ENCODE data around the gene SPI1.
"Not testable (repeated sequence)": the region's sequence is repeated elsewhere in the genome, so short reads cannot be mapped to it uniquely, and the experiment has no call there.

The SPI1 gene

DNA sequence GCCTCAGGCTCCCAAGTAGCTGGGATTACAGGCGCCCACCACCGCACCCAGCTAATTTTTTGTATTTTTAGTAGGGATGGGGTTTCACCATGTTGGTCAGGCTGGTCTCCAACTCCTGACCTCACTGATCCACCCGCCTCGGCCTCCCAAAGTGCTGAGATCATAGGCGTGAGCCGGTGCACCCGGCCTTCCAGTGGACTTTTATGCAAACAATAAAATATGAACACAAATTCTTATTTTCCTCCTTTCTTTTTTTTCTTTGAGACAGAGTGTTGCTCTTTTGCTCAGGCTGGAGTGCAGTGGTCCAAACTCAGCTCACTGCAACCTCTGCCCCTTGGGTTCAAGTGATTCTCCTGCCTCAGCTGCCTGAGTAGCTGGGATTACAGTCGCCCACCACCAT is 61.8 kb downstream of the SPI1 start:
- DNase-seq, result not testable (repeated sequence)

DNA sequence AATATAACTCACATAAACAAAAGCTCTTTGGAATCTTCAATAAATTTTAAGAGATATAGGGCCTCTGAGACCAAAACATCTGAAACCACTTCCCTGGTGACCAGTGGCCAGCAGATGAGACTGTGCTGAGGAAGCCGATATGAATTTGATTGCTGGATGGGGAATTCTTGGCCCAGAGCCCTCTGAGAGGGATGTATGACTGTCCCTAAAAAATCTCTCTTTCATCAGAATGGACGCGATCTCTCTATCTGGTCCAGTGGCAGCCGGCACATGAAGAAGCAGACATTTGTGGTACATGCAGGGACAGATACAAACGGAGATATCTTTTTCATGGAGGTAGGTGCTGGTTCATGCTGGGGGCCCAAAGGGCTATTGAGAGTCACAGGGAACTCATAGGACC is 63.4 kb downstream of the SPI1 start:
- no peak for DNase-seq

DNA sequence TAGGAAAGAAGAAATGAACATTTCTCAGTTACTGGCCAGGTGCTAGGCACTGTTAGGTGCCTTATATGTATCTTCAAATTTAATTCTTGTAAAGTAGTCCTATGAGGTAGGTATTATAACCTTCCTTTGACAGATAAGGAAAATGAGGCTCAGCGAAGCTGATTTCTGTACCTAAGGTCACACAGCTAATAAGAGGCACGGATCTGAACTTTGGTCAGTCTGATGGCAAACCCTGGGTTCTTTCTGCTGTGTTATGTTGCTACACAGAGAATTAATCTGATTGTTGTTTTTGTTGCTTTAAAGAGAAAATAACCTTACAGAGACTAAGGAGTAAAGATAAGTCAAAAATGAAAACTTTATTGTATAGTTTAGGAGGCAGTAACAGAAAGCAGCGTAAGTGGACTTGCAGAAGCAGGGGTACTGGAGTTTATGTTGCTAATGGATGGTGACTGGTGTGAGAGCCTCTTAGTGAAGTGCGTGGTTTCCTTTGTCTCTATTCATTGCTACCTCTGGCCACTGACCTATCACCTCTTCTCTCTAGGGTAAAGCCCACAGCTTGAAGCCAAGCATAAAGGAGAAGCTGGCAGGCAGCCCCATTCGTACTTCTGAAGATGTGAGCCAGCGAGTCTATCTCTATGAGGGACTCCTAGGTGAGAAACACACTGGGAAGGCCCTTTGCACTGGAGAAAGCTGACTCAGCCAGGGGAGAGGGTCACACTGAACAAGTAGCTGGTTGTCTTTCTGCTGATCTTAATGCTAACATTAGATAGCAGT is 70.1 kb downstream of the SPI1 start:
- no peak for DNase-seq

DNA sequence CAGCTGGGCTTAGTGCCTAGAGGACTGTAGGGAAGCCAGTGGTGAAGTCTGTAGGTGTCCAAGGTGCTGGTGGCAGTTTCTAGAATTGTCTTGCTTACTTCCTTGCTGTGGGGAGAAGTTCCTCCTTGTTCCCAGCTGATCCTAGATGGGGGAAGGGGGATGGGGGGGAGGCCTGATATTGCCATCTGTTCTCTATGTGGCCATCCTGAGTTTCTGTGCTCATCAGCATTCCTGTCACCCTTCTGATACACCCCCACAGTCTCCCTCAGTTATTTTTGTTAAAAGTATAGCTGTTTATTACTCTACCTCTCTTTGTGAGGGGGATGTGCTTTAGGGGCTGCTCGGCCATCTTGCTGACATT is 71.9 kb downstream of the SPI1 start:
- DNase-seq, result no peak

DNA sequence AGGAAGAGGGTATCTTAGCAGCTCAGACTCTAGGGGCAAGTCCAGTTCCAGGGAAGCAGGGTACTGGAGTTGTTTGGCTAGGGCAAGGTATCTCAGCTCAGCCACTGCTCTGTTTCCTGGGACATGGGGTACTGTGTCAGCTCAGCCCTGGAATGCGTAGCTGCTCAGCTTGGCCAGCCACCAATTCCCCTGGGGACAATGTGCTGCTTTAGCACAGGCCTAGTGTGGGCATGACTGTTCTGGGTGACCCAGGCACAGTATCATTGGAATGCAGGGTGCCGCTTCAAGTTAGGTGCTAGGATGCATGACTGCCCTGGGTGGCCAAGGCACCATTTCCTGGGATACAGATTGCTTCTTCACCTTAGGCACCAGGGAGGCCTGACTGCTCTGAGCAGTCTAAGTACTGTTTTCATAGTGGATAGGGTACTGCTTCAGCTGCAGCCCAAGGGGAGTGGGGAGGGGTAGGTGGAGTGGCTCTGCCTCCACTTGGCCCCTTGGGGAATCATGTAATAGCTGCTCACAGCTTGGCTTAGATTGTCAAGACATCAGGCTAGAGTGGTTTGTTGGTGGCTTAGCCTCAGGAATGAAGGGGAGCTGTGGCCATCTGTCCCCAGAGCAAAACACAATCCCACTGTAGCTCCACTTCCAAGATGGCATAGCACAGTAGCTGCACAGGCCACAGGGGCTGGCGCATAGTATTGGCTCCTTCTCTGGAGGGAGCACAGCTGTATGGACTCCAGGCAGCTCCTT is 72.4 kb downstream of the SPI1 start:
- no peak for DNase-seq
